GM23338 (cell line): Measurements from ENCODE around the gene DUS2. TPM values are rescaled to one million over a fixed set of nuclear protein-coding genes. Genes with fewer than 3 reads are reported as not detected.

Experiments used
- ATAC-seq: fragments of 200-7000 bp; cut with Tn5 transposase; 3 replicates; pipeline ENCODE4 v1.9.1; 2020
- DNase-seq: peaks from one replicate; pipeline ENCODE4 v3.0.0-alpha.2; 2015; ENCODE audit warnings: low spot score
- H2AFZ ChIP-seq: fragments of 200-600 bp; sonication (generic); 2 replicates; pipeline ENCODE4 v1.8.0; 2016; ENCODE audit warnings: antibody characterized with exemption, mild to moderate bottlenecking, moderate library complexity
- H3F3A ChIP-seq: fragments of 200-600 bp; sonication (generic); replicated peaks from 2 replicates; pipeline ENCODE4 v1.8.0; 2017; ENCODE audit warnings: antibody characterized with exemption, mixed run types, low read depth
- H3K27ac ChIP-seq: fragments of 200-600 bp; sonication (generic); 2 replicates; pipeline ENCODE4 v1.6.1; 2016; ENCODE audit warnings: low read depth
- H3K27me3 ChIP-seq: fragments of 200-600 bp; sonication (generic); 2 replicates; pipeline ENCODE4 v1.8.0; 2016; ENCODE audit warnings: mild to moderate bottlenecking, mixed run types, moderate library complexity; ENCODE audit not compliant: insufficient read depth
- H3K36me3 ChIP-seq: fragments of 200-600 bp; sonication (generic); 2 replicates; pipeline ENCODE4 v1.8.0; 2016; ENCODE audit warnings: mild to moderate bottlenecking; ENCODE audit not compliant: insufficient read depth
- H3K4me1 ChIP-seq: fragments of 200-600 bp; sonication (generic); 2 replicates; pipeline ENCODE4 v1.8.0; 2016; ENCODE audit warnings: mild to moderate bottlenecking, moderate library complexity; ENCODE audit not compliant: insufficient read depth
- H3K4me2 ChIP-seq: fragments of 200-600 bp; sonication (generic); 2 replicates; pipeline ENCODE4 v1.7.1; 2017; ENCODE audit warnings: mixed run types
- H3K4me3 ChIP-seq: fragments of 200-600 bp; sonication (generic); 2 replicates; pipeline ENCODE4 v1.6.1; 2016; ENCODE audit warnings: mixed run types
- H3K79me2 ChIP-seq: fragments of 200-600 bp; sonication (generic); replicated peaks from 2 replicates; pipeline ENCODE4 v1.8.0; 2017; ENCODE audit warnings: mild to moderate bottlenecking; ENCODE audit not compliant: insufficient read depth
- H3K9me2 ChIP-seq: fragments of 200-600 bp; sonication (generic); 2 replicates; pipeline ENCODE4 v1.8.0; 2017; ENCODE audit not compliant: insufficient read depth
- H4K20me1 ChIP-seq: fragments of 200-600 bp; sonication (generic); replicated peaks from 2 replicates; pipeline ENCODE4 v1.8.0; 2017; ENCODE audit warnings: mild to moderate bottlenecking; ENCODE audit not compliant: insufficient read depth
- H3K27ac Mint-ChIP-seq: 2 replicates; pipeline ENCODE4 v1.8.0; 2020; ENCODE audit warnings: inconsistent platforms, mild to moderate bottlenecking, moderate library complexity, mixed read lengths
- H3K27me3 Mint-ChIP-seq: 3 replicates; pipeline ENCODE4 v1.8.0; 2022; ENCODE audit warnings: low read depth, mild to moderate bottlenecking, moderate library complexity, mixed read lengths, inconsistent platforms; ENCODE audit not compliant: insufficient read depth, poor library complexity
- H3K36me3 Mint-ChIP-seq: 3 replicates; pipeline ENCODE4 v1.8.0; 2021; ENCODE audit warnings: low read depth, mild to moderate bottlenecking, inconsistent platforms, moderate library complexity, mixed read lengths
- H3K4me1 Mint-ChIP-seq: 3 replicates; pipeline ENCODE4 v1.8.0; 2020; ENCODE audit warnings: mild to moderate bottlenecking, inconsistent platforms, mixed read lengths
- H3K4me3 Mint-ChIP-seq: 3 replicates; pipeline ENCODE4 v1.8.0; 2021; ENCODE audit warnings: moderate library complexity, mild to moderate bottlenecking, inconsistent platforms, mixed read lengths
- H3K9me3 Mint-ChIP-seq: 3 replicates; pipeline ENCODE4 v1.8.0; 2020; ENCODE audit warnings: moderate library complexity, mild to moderate bottlenecking, inconsistent platforms, mixed read lengths
- CTCF ChIP-seq, 2 experiments: fragments of 200-600 bp in 1 of 2; sonication (generic) in 1 of 2; conservative IDR thresholded peaks; 2 replicates each; pipeline versions ENCODE4 v1.5.1 to v1.6.1; 2016 to 2017; ENCODE audit warnings: antibody characterized with exemption in 2 of 2, low read depth in 2 of 2, mild to moderate bottlenecking in 2 of 2, moderate library complexity in 1 of 2
- EZH2 ChIP-seq: fragments of 200-600 bp; sonication (generic); IDR thresholded peaks from one replicate; pipeline ENCODE4 v1.8.0; 2017; ENCODE audit warnings: antibody characterized with exemption, mild to moderate bottlenecking, low read depth; ENCODE audit not compliant: unreplicated experiment
- POLR2AphosphoS5 ChIP-seq: IDR thresholded peaks from 2 replicates; pipeline ENCODE4 v1.6.1; 2016; ENCODE audit warnings: antibody characterized with exemption, low read depth
- REST ChIP-seq: IDR thresholded peaks from one replicate; pipeline ENCODE4 v1.6.1; 2018; ENCODE audit warnings: antibody characterized with exemption; ENCODE audit not compliant: unreplicated experiment
- STAT1 ChIP-seq: IDR thresholded peaks from one replicate; pipeline ENCODE4 v1.6.1; 2016; ENCODE audit warnings: antibody characterized with exemption; ENCODE audit not compliant: unreplicated experiment
- ZNF331 ChIP-seq: fragments of 250-450 bp; sonication (Bioruptor Pico); IDR thresholded peaks from 2 replicates; pipeline ENCODE4 v1.5.0; 2020; ENCODE audit warnings: low read depth, mild to moderate bottlenecking, moderate library complexity
- polyA plus RNA-seq: library from polyadenylated mRNA; unstranded; fragments of >200 nt; fragmentation: Nextera tagmentation; extraction: Ambion mirVana; gene quantifications from 2 replicates; pipeline ENCODE4 v1.2.1, GENCODE V29; 2016
- total RNA-seq: library from RNA; depleted of rRNA; stranded (reverse); fragments of >200 nt; shearing (Covaris generic); gene quantifications from 2 replicates; pipeline ENCODE4 v1.2.3, GENCODE V29; 2014

The DUS2 gene
- total and polyA plus RNA-seq, 2 experiments from 2014 or later = 13.3 to 26.4 TPM

GRCh38 chr16:67986949-67987348 is 36.1 kb upstream of the DUS2 start (continued):
- no peak for TF ChIP-seq REST

GRCh38 chr16:67987460-67988160 is 35.5 kb upstream of the DUS2 start:
- no peak overlapping the region for H3K4me3 ChIP-seq
- H3K27me3 ChIP-seq = peaks cover 3% of the 10 kb centered on the region; the same call in 1 of the 2 replicates
- H3K4me2 ChIP-seq = no peak overlapping the region
- no peaks in the 10 kb centered on the region for H3K36me3 ChIP-seq
- no peaks in the 10 kb centered on the region for H4K20me1 ChIP-seq
- no peak for TF ChIP-seq EZH2
- no peak for TF ChIP-seq STAT1
- TF ChIP-seq REST = no peak
- no peak for TF ChIP-seq CTCF (conservative IDR thresholded peaks at IDR 0.05; ENCODE audit: low read depth in 2 of 2)
- no peak for TF ChIP-seq ZNF331 (CRISPR knock-in tag)
- TF ChIP-seq POLR2AphosphoS5 = no peak
- no peak for ATAC-seq
- H3K27ac Mint-ChIP-seq = no peak overlapping the region
- H3K9me2 ChIP-seq = peaks cover 3% of the 10 kb centered on the region; the same call in 1 of the 2 replicates
- H3F3A ChIP-seq = no peaks in the 10 kb centered on the region
- H3K79me2 ChIP-seq = no peaks in the 10 kb centered on the region
- peaks cover 9% of the 10 kb centered on the region for H3K9me3 Mint-ChIP-seq
- no peaks in the 10 kb centered on the region for H3K36me3 Mint-ChIP-seq
- H3K4me1 ChIP-seq = no peaks in the 10 kb centered on the region
- no peak overlapping the region for H3K4me3 Mint-ChIP-seq
- H3K4me1 Mint-ChIP-seq = peaks cover 8% of the 10 kb centered on the region; the same call in 1 of the 3 replicates
- DNase-seq = no peak
- H2AFZ ChIP-seq = no peak overlapping the region
- H3K27ac ChIP-seq = no peak overlapping the region
- H3K27me3 Mint-ChIP-seq = peaks cover 22% of the 10 kb centered on the region
